Endothelial cell of umbilical vein (primary cell): ENCODE measurements around the gene DENND5A.

Experiments used
- POLR2A ChIP-seq: IDR thresholded peaks from 2 replicates; pipeline ENCODE4 v1.6.1; 2012; ENCODE audit warnings: low read depth, mild to moderate bottlenecking, control low read depth, low read length
- TF ChIP-seq, protein P1 (sequence below): IDR thresholded peaks from 2 replicates; pipeline ENCODE4 v1.6.1; 2011; ENCODE audit not compliant: insufficient read depth, insufficient read length
- TF ChIP-seq, protein P2 (sequence below), 2 donors: IDR thresholded peaks; 1 replicate in 1 of 2; 2 replicates in 1 of 2; pipeline ENCODE4 v1.5.1; 2011; ENCODE audit warnings: low read length in 2 of 2, mild to moderate bottlenecking in 2 of 2, moderate library complexity in 2 of 2, control low read depth in 1 of 2, inconsistent platforms in 1 of 2, low read depth in 1 of 2; ENCODE audit not compliant: insufficient read depth in 1 of 2; ENCODE audit errors: extremely low read depth in 1 of 2

DNA sequence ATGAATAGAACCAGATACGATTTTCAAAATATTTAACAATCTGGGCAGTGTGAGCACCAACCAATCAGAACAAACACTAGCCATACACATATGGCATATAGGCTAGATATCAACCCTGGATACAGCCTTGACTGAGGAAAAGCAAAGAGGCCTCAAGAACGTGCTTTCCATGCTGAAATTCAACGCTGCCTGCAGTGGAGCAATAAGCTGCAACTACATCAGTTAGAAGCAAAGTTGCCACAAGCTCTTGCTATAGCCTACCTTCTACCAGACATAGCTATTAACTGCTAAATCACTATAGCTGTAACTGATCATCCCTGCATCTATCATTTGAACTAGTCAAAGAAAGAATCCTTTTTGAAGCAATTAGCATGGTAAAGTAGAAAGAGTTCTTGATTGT, 42.5 kb downstream of the DENND5A start:
- TF ChIP-seq, protein P1, sequence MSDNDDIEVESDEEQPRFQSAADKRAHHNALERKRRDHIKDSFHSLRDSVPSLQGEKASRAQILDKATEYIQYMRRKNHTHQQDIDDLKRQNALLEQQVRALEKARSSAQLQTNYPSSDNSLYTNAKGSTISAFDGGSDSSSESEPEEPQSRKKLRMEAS: no peak
- TF ChIP-seq, protein P2, sequence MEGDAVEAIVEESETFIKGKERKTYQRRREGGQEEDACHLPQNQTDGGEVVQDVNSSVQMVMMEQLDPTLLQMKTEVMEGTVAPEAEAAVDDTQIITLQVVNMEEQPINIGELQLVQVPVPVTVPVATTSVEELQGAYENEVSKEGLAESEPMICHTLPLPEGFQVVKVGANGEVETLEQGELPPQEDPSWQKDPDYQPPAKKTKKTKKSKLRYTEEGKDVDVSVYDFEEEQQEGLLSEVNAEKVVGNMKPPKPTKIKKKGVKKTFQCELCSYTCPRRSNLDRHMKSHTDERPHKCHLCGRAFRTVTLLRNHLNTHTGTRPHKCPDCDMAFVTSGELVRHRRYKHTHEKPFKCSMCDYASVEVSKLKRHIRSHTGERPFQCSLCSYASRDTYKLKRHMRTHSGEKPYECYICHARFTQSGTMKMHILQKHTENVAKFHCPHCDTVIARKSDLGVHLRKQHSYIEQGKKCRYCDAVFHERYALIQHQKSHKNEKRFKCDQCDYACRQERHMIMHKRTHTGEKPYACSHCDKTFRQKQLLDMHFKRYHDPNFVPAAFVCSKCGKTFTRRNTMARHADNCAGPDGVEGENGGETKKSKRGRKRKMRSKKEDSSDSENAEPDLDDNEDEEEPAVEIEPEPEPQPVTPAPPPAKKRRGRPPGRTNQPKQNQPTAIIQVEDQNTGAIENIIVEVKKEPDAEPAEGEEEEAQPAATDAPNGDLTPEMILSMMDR (IDR thresholded peaks at IDR 0.05; ENCODE audit: extremely low read depth in 1 of 2, insufficient read depth in 1 of 2, low read depth in 1 of 2, low read length in 2 of 2): no peak
- TF ChIP-seq POLR2A: no peak
